Stimulated activated CD4-positive, alpha-beta T cell treated with anti-CD3 and anti-CD28 coated beads, Interleukin-1b, Interleukin-23, amount 100 ng/mL, for 24 hours (primary cell): ENCODE data around the gene RXFP4.
"Not testable (repeated sequence)": the region's sequence is repeated elsewhere in the genome, so short reads cannot be mapped to it uniquely, and the experiment has no call there.

Experiments
- DNase-seq, 4 experiments: peaks; one replicate each; pipeline ENCODE4 v3.0.0-alpha.2; 2020; ENCODE audit warnings: low read depth in 4 of 4, low spot score in 1 of 4

The RXFP4 gene, protein sequence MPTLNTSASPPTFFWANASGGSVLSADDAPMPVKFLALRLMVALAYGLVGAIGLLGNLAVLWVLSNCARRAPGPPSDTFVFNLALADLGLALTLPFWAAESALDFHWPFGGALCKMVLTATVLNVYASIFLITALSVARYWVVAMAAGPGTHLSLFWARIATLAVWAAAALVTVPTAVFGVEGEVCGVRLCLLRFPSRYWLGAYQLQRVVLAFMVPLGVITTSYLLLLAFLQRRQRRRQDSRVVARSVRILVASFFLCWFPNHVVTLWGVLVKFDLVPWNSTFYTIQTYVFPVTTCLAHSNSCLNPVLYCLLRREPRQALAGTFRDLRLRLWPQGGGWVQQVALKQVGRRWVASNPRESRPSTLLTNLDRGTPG

DNA sequence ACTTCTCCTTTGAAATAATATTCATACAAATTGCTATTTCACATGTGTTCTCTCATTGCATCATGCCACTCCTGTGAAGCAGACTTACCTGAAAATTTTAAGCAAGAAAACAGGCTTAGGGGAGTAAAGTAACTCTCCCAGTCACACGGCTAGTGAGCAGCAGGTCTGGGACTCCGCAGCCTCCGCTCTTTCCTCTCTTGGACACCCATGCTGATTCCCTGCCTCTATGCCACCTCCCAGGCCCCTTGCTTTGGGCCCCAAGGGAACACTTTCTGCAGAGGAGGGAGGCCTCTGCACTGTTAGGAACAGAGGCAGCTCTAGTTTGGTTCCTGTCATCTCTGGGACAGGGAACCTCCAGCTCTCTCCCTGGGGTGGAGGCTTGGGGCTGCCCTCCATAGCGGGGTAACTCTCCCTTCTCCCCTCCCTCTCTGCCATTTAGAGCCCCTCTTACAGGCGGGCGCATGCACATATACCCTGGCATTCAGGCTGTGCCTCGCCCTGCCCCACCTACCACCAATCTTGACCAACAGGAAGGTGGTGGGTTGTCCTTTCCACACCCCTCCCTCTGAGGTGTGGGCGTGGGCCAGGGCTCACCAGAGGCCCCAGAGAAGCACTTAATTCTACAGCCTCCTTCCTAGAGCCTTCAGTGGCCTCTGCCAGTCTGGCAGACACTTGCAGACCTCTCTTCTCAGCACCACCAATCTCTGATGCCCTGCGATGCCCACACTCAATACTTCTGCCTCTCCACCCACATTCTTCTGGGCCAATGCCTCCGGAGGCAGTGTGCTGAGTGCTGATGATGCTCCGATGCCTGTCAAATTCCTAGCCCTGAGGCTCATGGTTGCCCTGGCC is at the start of gene RXFP4:
Gene RXFP4 (plus strand): TSS at position 646 of the 852 bp plus-strand sequence. CDS start 72 bp downstream, at position 718.
- DNase-seq, result no peak

DNA sequence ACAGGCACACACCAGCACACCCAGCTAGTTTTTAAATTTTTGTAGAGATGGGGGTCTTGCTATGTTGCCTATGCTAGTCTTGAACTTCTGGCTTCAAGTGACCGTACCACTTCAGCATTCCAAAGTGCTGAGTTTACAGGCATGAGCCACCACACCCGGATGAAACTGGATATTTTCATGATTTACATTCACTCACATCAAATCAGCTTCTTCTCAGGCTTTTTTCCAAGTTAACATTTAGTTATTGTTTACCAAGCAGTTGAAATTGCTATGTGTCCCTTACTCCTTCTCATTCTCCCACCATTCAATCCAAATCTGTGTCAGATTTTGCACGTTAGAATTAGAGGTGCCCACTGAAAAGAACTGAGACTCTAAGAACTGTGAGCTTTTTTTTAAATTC is 48.6 kb upstream of the RXFP4 start:
- DNase-seq, result no peak

DNA sequence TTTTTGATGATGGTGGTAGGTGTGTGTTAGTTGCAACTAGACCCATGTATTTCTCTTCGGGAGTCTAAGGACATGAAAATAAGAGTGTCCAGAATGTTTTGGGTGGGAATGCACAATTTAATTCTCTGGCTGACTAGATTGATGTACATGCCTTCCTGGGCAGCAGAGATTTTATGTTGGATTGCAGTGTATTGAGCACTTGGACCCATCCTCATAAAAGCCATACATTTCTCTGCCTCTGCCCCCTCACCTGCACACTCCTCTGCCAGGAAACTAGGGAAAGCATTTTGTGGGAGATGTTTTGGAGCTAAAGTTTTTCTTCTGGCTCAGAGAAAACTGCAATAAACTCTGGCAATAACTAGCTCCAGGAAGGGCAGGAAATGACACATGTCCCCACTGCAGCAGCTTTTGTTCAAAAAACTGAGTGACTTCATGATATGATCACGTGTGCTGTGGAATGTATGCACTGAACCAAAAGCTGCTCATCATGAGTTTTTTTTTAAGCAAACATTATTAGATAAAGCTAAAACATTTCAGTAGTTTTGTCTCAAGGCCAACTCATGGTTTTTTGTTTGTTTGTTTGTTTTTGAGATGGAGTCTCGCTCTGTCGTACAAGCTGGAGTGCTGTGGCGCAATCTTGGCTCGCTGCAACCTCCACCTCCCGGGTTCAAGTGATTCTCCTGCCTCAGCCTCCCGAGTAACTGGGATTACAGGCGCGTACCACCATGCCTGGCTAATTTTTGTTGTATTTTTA is 47.9 kb upstream of the RXFP4 start:
- no peak for DNase-seq

DNA sequence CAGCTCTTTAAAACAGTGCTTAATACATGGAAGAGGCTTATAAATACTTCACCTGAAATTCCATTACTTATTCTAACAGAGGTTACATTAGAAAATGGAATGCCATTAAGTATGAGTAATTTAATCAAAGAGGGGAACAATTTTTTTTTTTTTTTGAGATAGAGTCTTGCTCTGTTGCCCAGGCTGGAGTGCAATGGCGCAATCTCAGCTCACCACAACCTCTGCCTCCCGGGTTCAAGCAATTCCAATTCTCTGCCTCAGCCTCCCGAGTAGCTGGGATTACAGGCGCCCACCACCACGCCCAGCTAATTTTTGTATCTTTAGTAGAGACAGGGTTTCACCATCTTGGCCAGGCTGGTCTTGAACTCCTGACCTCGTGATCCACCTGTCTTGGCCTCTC is 45.8 kb upstream of the RXFP4 start:
- not testable (repeated sequence) for DNase-seq

DNA sequence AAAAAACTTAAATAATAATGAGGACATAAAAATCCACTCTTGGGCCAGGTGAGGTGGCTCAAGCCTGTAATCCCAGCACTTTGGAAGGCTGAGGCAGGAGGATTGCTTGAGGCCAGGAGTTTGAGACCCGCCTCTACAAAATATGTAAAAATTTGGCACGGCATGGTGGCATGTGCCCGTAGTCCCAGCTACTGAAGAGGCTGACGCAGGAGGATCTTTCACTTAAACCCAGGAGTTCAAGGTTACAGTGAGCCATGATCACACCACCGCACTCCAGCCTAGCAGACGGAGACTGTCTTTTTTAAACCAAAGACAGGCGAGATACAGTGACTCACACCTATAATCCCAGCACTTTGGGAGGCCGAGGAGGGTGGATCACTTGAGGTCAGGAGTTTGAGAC is 45.0 kb upstream of the RXFP4 start:
- not testable (repeated sequence) for DNase-seq

DNA sequence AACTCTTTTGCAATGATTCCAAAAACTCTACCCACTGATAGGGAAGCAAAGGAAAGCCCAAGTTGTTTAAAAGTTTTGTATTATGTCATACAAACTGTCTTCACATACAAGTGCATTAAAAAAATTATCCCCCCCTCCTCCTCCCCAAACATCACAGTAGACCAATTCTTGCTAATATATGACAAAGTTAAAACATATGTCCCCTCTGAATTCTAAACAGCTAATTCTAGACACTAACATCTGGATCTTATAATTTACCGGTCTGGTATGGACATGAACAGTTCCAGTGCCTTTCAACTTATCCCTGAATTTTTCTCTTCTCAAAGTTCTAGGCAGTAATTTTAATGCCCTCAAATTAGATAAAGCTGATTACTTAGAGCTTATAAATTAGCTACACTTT is 43.7 kb upstream of the RXFP4 start:
- no peak for DNase-seq

DNA sequence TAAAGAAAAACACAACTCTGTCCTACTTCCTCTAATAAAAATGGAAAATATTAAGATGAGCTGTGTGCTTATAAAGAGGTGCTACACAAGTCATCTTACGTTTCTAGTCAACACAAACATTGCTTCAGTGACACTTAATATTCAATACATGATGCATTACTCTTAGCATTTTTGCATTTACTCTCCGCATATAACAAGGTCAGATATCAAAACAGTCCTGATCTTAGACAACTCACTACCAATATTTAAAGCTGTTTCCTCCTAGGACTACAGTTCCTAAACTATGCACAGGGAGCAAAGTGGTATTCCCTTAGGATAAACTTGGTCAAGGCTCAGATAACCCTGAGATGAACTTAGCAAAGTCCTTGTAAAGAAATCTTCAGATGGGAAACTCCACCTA is 42.5 kb upstream of the RXFP4 start:
- no peak for DNase-seq

DNA sequence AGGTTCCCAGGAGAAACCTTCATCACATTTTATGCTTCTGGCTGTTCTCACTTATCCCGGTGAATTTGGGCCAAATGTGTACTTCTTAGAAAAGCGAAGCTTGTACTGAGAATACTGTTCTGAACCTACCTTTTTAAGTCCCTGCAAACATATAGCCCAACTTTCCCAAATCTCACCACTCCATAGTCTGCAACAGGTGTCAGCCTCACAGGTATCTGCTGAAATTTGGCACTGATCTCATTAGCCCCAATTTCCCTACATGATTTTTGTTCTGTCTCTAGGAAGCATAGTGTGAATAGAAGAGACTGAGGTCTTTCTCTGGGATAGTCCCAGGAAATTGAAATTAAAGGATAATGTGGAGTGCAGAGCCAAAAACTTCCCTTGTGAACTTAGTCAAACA is 41.8 kb upstream of the RXFP4 start:
- DNase-seq, result no peak

DNA sequence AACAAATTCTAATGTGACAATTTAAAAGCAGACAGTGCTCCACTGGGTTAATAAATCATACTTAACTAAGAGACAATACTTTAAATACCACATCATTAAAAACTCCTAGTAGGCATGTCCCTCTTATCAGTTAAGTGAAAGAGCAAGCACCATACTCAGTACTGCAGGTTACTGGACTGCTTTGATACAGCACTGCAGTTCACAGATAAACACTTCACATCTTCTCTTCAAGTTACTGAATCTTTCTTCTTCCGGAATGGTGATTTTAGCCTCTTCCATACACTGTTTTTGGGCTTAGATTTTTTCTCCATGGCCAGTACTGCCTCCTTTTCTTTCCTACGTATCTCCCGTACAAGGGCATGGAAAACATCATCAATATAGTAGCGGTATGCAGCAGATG is 41.3 kb upstream of the RXFP4 start:
- DNase-seq, result no peak

DNA sequence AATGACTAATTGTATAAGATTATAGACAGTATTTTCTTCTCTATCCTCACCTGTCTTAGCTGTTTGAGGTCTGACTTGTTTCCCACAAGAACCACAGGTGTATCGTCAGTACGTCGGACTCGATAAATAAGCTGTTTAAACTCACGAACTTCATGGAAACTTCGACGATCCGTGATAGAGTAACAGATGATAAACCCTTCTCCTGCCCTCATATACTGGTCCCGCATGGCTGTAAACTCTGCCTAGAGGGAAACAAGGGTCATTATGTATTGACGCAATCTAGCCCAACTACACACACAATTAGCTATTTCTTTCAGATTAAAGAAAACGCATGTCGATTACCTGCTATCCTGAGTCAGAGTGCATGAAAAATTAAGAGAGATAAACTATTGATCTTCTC is 37.2 kb upstream of the RXFP4 start:
- DNase-seq, result no peak

DNA sequence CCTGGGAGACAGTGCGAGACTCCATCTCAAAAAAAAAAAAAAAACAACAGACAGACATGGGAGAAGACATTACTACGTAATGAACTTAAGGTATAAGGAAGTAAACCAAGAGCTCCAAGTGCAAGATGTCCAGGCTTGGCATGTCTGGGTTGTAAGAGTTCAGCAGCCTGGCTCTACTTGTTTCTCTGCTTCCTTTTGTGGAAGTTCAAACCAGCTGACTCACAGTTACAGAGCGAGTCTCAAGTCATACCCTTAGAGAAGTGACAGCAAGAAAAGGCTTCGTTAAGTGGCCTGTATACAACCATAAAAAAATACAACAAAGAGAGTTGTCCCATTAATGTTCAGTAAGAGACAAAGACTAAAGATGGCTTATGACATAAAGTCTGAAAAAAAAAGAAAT is 31.5 kb upstream of the RXFP4 start:
- DNase-seq, result no peak

DNA sequence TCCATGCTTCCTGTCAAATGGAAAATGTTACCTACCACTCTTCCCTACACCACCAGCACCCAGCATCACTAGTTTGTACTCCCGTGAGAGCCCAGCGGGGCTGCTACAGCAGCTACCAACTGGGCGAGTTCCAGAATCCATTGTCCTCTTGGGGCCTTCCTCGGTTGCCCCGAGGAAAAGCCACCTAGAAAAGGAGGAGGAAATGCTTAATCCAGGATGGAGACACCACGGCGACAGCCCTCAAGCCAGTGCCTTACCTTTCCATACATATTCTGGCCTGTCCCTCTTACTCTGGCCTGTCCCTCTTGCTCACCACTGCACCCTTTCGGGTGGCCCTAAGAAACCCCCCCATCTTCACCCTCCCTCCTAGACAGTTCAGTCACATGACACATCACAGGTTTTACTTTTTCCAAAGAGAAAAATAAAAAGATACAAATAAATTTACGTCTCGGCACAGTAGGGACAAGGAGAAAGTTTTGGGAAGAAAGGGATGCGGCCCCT is 30.8 kb upstream of the RXFP4 start:
- no peak for DNase-seq

DNA sequence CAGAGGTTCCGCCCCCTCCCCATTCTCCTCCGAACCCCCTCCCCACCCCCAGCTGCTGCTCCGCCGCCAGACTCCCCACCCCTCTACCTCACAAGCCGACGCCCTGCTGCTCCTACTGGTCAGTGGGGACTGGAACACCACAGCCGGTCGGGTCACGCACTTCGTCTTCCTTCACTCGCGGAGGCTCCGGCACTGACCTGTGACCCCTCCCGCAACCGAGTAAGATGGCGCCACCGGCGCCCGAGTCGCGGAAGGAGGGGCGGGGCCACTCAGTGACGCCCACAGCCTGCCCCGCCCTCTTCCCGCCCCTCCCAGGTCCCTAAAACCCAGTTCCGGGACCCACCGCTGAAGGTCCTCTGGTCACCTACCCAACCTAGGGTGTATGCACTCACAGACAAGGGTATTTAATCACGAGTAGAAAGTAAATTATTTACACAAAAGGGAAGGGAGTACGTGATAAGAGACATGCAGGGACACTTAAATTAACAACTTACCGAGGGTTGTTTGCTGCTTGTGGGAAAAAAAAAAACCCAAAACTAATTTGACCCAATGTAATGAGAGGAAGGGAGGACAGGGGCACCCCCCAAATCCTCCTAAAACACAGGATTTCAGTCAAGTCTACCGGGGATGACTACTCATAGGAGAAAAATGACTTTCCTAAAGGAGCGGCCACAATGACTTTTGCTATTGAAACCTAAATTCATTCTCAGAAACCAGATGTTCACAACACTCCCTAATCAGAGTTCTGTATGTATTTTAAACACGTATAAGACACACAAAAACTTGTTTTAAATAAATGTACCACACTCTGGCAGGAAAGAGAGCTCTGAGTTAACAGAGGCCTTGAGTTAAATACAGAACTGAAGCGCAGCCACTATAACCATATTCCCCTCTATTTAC is 30.0 kb upstream of the RXFP4 start, which contains the start of gene RIT1:
Gene RIT1 (minus strand): TSS at position 194 of the 900 bp plus-strand sequence. CDS start 588 bp downstream, outside the sequence.
- peak; percentile 70 to 81 (median 72) for DNase-seq

DNA sequence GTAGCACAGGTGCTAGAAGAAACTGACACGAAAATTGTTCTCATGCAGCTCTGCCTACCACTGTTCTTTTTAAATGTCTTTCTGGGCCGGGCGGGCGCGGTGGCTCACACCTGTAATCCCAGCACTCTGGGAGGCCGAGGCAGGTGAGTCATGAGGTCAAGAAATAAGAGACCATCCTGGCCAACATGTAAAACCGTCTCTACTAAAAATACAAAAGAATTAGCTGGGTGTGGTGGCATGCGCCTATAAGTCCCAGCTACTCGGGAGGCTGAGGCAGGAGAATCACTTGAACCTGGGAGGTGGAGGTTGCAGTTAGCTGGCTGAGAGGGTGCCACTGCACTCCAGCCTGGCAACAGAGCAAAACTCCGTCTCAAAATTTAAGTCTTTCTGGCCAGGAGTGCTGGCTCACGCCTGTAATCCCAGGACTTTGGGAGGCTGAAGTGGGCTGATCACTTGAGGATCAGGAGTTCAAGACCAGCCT is 29.3 kb upstream of the RXFP4 start:
- no peak for DNase-seq

DNA sequence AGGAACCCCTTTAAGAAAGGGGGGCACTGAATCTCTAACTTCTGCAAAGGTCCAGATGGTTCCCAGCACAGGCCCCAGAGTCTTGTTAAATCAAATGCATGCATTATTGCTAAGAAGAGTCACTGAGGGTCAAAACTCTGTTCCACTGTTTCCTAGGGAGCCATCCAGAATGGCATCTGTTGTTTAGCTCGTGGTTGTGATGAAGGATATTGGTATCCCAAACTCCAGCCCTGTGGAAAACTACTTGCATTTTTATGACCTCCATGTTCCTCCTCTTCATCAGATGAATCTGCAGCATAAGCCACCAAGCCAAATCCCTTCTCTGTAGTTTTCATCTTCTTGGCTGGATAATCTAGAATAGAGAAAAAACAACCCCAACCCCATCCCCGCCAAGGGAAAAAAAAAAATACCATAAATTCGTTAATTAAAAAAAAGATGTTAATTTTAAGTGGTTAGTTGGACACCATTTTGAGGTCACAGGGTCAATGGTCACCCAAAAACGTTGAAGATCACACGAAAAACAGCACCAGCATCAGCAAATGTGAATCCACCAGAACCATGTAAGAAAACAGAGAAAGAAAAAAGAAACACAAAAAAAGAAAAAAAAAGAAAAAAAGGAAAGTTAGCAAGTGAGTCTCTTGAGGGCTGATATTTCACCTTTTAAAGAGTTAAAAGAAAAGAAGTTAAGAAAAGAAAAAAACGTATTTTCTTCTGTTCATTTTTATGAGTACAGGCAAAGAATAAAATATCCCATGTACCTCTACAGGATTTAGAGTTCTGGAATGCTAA is 27.3 kb upstream of the RXFP4 start:
- no peak for DNase-seq

DNA sequence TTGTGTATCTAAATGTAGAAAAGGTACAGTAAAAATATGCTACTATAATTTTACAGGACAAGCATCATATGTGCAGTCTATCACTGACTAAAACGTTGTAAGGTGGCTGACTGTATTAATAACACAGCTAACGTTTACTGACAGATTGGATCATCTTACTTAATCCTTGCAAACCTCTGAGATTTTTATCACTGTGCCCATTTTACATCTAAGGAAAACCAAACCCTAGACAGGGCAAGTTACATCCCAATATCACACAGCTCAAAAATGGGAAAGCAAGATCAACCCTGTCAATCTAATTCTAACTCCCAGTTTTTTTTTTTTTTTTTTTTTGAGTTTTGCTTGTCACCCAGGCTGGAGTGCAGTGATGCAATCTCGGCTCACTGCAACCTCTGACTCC is 22.8 kb upstream of the RXFP4 start:
- no peak for DNase-seq

DNA sequence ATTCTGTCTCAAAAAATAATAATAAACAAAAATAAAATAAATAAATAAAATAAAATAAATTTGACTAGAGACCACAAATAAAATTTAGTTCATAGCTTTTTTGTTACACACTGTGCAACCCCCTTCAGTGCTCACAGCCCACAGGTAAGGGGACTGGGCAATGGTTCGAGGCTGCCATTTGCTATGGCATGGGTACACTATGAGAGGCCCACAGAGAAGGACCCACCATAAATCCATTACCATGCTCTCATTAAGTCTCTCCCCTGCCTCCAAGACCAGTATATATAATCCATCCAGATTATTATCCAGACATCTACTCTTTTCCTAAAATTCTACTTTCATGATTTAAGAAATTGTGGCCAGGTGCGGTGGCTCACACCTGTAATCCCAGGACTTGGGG is 21.6 kb upstream of the RXFP4 start:
- DNase-seq, result no peak

DNA sequence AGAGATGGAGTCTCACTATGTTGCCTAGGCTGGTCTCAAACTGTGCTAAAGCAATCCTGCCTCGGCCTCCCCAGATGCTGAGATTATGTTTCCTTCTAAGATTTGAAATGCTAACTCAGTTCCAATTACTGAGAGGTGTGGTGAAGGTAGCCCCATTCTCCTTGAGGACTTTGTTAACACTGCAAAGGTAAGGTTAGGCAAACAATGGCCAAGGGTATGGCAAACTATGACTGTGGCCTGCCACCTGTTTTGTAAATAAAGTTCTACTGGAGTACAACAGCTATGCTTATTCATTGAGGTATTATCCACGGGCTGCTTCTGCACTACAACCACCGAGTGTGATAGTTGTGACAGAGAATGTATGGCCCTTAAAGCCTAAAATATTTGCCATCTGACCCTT is 20.7 kb upstream of the RXFP4 start:
- no peak for DNase-seq

DNA sequence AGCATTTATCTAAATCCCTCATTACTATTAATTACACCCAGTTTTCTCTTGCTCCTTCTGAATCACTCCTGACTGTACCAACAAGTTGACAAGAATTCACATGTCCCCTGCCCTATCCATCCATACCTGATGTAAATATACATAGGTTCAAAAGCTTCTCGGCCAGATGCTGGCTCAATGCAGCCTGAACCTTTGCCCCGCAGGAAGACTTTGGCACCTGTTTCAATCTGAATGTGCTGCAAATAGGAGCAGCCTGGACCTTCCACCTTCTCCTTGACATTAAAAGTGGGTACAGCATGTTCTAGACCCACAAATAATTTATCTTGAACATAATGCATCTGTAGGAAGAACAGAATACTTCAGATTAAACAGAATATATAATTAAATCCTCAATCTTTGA is 15.9 kb upstream of the RXFP4 start:
- DNase-seq, result no peak
